BJ (cell line): ENCODE data around the gene PACRG. TPM values are rescaled to one million over a fixed set of nuclear protein-coding genes. Genes with fewer than 3 reads are reported as not detected.

Source experiments
- CTCF ChIA-PET: fragments of 350-600 bp; formaldehyde crosslinking; extraction: SDS; loops from one replicate; lab custom pipeline; 2021; ENCODE audit warnings: antibody characterized with exemption, inconsistent platforms; lab: Yijun Ruan, JAX
- POLR2A ChIA-PET: fragments of 300-600 bp; sonication (Branson Sonifier 250); formaldehyde crosslinking; extraction: SDS; loops from one replicate; lab custom pipeline; 2021; ENCODE audit warnings: antibody characterized with exemption; lab: Charles Lee
- DNase-seq: peaks from one replicate; pipeline ENCODE4 v3.0.0-alpha.2; 2011; ENCODE audit warnings: low read depth
- H3K27me3 ChIP-seq: 2 replicates; pipeline ENCODE4 v1.6.0; 2011; ENCODE audit warnings: low read length; ENCODE audit not compliant: control insufficient read depth, insufficient read depth
- H3K36me3 ChIP-seq: 2 replicates; pipeline ENCODE4 v1.5.1; 2011; ENCODE audit warnings: low read length; ENCODE audit not compliant: control insufficient read depth, insufficient read depth
- H3K4me3 ChIP-seq: 2 replicates; pipeline ENCODE4 v1.5.1; 2011; ENCODE audit warnings: low read depth, mild to moderate bottlenecking, control low read depth, low read length
- CTCF ChIP-seq: IDR thresholded peaks from 2 replicates; pipeline ENCODE4 v1.5.1; 2011; ENCODE audit warnings: low read depth, mild to moderate bottlenecking, control low read depth, inconsistent platforms, low read length, moderate library complexity; ENCODE audit not compliant: insufficient read depth
- polyA plus RNA-seq: library from polyadenylated mRNA; depleted of rRNA; stranded (reverse); fragments of >200 nt; gene quantifications from 2 replicates; pipeline ENCODE4 v1.2.3, GENCODE V29; 2011

PACRG gene
- polyA plus RNA-seq, 1 experiment, result 0.20 TPM

- no peak for DNase-seq
- Histone ChIP-seq H3K36me3 (no peaks in the 10 kb centered on the region), H3K27me3 (no peaks in the 10 kb centered on the region), H3K4me3 (no peak overlapping the region)
- TF ChIP-seq CTCF, result no peak
- ChIA-PET POLR2A (no interaction called here), CTCF (no interaction called here)
Observed at GRCh38 chr6:163198396-163198795, 470.6 kb downstream of the PACRG start.

- CTCF ChIA-PET, result no interaction called here
Observed at GRCh38 chr6:163199371-163199770, 471.6 kb downstream of the PACRG start.

GRCh38 chr6:163200289-163200688, 472.5 kb downstream of the PACRG start:
- ChIA-PET CTCF (no interaction called here), POLR2A (no interaction called here)
- no peak for DNase-seq
- TF ChIP-seq CTCF, result no peak
- H3K4me3 ChIP-seq, result no peak overlapping the region
- no peaks in the 10 kb centered on the region for H3K27me3 ChIP-seq
- H3K36me3 ChIP-seq, result no peaks in the 10 kb centered on the region

More at GRCh38 chr6:163199371-163199770, 471.6 kb downstream of the PACRG start:
- Histone ChIP-seq H3K36me3 (no peaks in the 10 kb centered on the region), H3K4me3 (no peak overlapping the region), H3K27me3 (no peaks in the 10 kb centered on the region)
- POLR2A ChIA-PET, result no interaction called here
- TF ChIP-seq CTCF, result no peak
- DNase-seq, result no peak

- Histone ChIP-seq H3K27me3 (no peaks in the 10 kb centered on the region), H3K36me3 (no peaks in the 10 kb centered on the region), H3K4me3 (no peak overlapping the region)
- DNase-seq, result no peak
- TF ChIP-seq CTCF, result no peak
- CTCF ChIA-PET, result no interaction called here
- POLR2A ChIA-PET, result no interaction called here
Observed at GRCh38 chr6:163200694-163201093, 472.9 kb downstream of the PACRG start.

GRCh38 chr6:163201855-163202254, 474.1 kb downstream of the PACRG start:
- no peaks in the 10 kb centered on the region for H3K36me3 ChIP-seq
- no peak overlapping the region for H3K4me3 ChIP-seq
- ChIA-PET CTCF (no interaction called here), POLR2A (no interaction called here)
- TF ChIP-seq CTCF, result no peak
- no peak for DNase-seq
- H3K27me3 ChIP-seq, result no peaks in the 10 kb centered on the region
